Hippocampal formation (tissue), 2 donors: ENCODE results near the gene NR6A1.

Experiments
- DNase-seq, 2 donors: peaks; one replicate each; lab custom pipeline; 2025; lab: John Stamatoyannopoulos, UW

The NR6A1 gene

GRCh38 chr9:124795881-124796431, 24.8 kb upstream of the NR6A1 start:
- no peak for DNase-seq

- DNase-seq: no peak
Observed at GRCh38 chr9:124794902-124795491, 23.9 kb upstream of the NR6A1 start.

- DNase-seq: no peak
Observed at GRCh38 chr9:124793015-124793541, 22.0 kb upstream of the NR6A1 start.

- no peak for DNase-seq
Observed at GRCh38 chr9:124792257-124793014, 21.3 kb upstream of the NR6A1 start.

- no peak for DNase-seq
Observed at GRCh38 chr9:124790801-124791505, 19.8 kb upstream of the NR6A1 start.

- no peak for DNase-seq
Observed at GRCh38 chr9:124790301-124790700, 19.2 kb upstream of the NR6A1 start.

- DNase-seq: no peak
Observed at GRCh38 chr9:124789531-124789930, 18.4 kb upstream of the NR6A1 start.

GRCh38 chr9:124788542-124789217, 17.6 kb upstream of the NR6A1 start:
- no peak for DNase-seq

GRCh38 chr9:124786881-124787573, 15.9 kb upstream of the NR6A1 start:
- DNase-seq: no peak

GRCh38 chr9:124784509-124784908, 13.4 kb upstream of the NR6A1 start:
- no peak for DNase-seq

- DNase-seq: no peak
Observed at GRCh38 chr9:124783830-124784229, 12.7 kb upstream of the NR6A1 start.

GRCh38 chr9:124782661-124783574, 11.8 kb upstream of the NR6A1 start:
- no peak for DNase-seq

GRCh38 chr9:124781967-124782660, 11.0 kb upstream of the NR6A1 start:
- DNase-seq: no peak

- no peak for DNase-seq
Observed at GRCh38 chr9:124780757-124781151, 9.6 kb upstream of the NR6A1 start.

- no peak for DNase-seq
Observed at GRCh38 chr9:124780060-124780756, 9.1 kb upstream of the NR6A1 start.

- no peak for DNase-seq
Observed at GRCh38 chr9:124779368-124780059, 8.4 kb upstream of the NR6A1 start.

- no peak for DNase-seq
Observed at GRCh38 chr9:124778575-124779367, 7.7 kb upstream of the NR6A1 start.
